C4-2B (cell line): ENCODE data around the gene LORICRIN.

Experiments used
- CTCF ChIP-seq: fragments of 450-650 bp; conservative IDR thresholded peaks from 2 replicates; pipeline ENCODE4 v1.5.1; 2017; ENCODE audit warnings: mild to moderate bottlenecking
- ZFX ChIP-seq: fragments of 450-650 bp; IDR thresholded peaks from 2 replicates; pipeline ENCODE4 v1.6.1; 2017

- TF ChIP-seq CTCF (no peak), ZFX (no peak; the same call in 1 of the 2 replicates)
These were observed 42.3 kb upstream of the LORICRIN start, which contains the start of gene PRR9 for GRCh38 chr1:153217212-153217611.
